Measurements from ENCODE around the gene GIGYF2. TPM values are rescaled to one million over a fixed set of nuclear protein-coding genes. Genes with fewer than 3 reads are reported as not detected.

The GIGYF2 gene
- polyA plus RNA-seq, 2 of the 4 experiments (the other 2 are of a cell fraction), result 31.2 to 46.3 TPM

DNA sequence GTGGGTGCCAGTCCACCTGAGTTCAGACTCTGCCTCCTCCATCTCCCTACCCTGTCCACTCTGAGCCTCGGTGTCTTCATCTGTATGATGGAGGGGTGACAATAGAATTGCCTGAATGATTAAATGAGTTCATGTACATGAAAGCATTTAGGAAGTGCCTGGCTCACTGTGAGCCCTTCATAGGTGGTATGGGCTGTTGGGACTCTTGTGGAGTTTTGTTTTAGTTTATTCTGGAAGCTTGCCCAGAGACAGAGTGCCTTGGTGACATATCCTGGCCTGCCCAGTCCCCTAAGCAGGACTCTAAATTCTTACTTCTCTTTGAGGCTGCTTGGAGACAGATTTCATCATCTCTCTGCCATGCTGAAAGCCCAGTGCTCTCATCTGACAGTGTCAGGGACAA is 24.5 kb upstream of the GIGYF2 start:
- CTCF ChIA-PET, result interaction anchor here (1.1 to 1.7 kb wide), 2 partner anchors 67 to 249 kb away, joined by 3 read pairs; no protein-coding TSS in a partner anchor
- Histone ChIP-seq H3K27ac (no peak overlapping the region), H3K4me3 (no peak overlapping the region), H3K4me2 (no peak overlapping the region), H3K9me3 (no peaks in the 10 kb centered on the region), H3K4me1 (peaks cover 10% of the 10 kb centered on the region; the same call in 2 of the 3 replicates)
- POLR2A ChIA-PET, result no interaction called here
- FAIRE-seq (no peak), ATAC-seq (no peak; a peak in 1 of 6 replicates), DNase-seq (ENCODE audit: low read depth in 1 of 2, low spot score in 1 of 2) (no peak)
- TF ChIP-seq GATA3 (IDR thresholded peaks at IDR 0.05; ENCODE audit: borderline replicate concordance) (no peak), SREBF2 (IDR thresholded peaks at IDR 0.05) (no peak), HOXB13 (CRISPR knock-in tag; IDR thresholded peaks at IDR 0.05; ENCODE audit: low read depth) (no peak), BHLHE40 (IDR thresholded peaks at IDR 0.05; ENCODE audit: low read depth, low read length) (no peak), POLR2AphosphoS2 (conservative IDR thresholded peaks at IDR 0.05; ENCODE audit: low read length) (no peak)
- WGBS (ENCODE audit: missing lambda C conversion rate), result 50% methylated on average over 1 of the region's 1 CpG

DNA sequence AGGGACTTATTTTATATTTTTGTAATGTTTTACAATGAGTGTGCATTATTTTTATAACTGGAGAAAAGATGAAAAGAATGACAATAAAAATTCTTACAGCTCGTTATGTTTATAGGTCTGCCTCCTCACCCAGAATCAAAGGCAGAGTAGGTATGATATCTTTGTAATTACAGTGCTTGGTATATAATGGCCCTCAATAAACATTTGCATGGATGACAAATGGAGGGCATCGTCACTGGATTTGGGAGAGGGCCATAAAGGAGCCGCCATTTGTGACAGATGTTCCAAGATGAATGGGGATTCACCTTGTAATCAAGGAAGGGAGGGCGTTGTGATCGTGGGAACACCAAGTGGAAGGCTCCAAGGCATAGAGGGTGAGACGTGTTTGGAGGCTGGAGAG is 22.6 kb upstream of the GIGYF2 start:
- no peak for FAIRE-seq
- Histone ChIP-seq H3K4me3 (no peak overlapping the region), H3K9me3 (no peaks in the 10 kb centered on the region), H3K27ac (no peak overlapping the region), H3K4me1 (peaks cover 10% of the 10 kb centered on the region; the same call in 2 of the 3 replicates), H3K4me2 (no peak overlapping the region)
- ChIA-PET POLR2A (interaction anchor here (0.6 kb wide), 1 partner anchor 68 kb away, joined by 3 read pairs; no protein-coding TSS in a partner anchor), CTCF (interaction anchor here (1.7 kb wide), 1 partner anchor 69 kb away, joined by 3 read pairs; no protein-coding TSS in a partner anchor)
- TF ChIP-seq, protein P1, sequence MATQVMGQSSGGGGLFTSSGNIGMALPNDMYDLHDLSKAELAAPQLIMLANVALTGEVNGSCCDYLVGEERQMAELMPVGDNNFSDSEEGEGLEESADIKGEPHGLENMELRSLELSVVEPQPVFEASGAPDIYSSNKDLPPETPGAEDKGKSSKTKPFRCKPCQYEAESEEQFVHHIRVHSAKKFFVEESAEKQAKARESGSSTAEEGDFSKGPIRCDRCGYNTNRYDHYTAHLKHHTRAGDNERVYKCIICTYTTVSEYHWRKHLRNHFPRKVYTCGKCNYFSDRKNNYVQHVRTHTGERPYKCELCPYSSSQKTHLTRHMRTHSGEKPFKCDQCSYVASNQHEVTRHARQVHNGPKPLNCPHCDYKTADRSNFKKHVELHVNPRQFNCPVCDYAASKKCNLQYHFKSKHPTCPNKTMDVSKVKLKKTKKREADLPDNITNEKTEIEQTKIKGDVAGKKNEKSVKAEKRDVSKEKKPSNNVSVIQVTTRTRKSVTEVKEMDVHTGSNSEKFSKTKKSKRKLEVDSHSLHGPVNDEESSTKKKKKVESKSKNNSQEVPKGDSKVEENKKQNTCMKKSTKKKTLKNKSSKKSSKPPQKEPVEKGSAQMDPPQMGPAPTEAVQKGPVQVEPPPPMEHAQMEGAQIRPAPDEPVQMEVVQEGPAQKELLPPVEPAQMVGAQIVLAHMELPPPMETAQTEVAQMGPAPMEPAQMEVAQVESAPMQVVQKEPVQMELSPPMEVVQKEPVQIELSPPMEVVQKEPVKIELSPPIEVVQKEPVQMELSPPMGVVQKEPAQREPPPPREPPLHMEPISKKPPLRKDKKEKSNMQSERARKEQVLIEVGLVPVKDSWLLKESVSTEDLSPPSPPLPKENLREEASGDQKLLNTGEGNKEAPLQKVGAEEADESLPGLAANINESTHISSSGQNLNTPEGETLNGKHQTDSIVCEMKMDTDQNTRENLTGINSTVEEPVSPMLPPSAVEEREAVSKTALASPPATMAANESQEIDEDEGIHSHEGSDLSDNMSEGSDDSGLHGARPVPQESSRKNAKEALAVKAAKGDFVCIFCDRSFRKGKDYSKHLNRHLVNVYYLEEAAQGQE (IDR thresholded peaks at IDR 0.05), result no peak
- TF ChIP-seq RNF2 (IDR thresholded peaks at IDR 0.05; ENCODE audit: borderline replicate concordance, low read depth), result no peak
- TF ChIP-seq MAZ (IDR thresholded peaks at IDR 0.05; ENCODE audit: borderline replicate concordance, low read depth, low read length), result no peak
- TF ChIP-seq, protein P2, sequence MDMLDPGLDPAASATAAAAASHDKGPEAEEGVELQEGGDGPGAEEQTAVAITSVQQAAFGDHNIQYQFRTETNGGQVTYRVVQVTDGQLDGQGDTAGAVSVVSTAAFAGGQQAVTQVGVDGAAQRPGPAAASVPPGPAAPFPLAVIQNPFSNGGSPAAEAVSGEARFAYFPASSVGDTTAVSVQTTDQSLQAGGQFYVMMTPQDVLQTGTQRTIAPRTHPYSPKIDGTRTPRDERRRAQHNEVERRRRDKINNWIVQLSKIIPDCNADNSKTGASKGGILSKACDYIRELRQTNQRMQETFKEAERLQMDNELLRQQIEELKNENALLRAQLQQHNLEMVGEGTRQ (IDR thresholded peaks at IDR 0.05), result no peak
- TF ChIP-seq EHF (CRISPR knock-in tag; IDR thresholded peaks at IDR 0.05), result no peak
- WGBS (ENCODE audit: missing lambda C conversion rate), result 65% methylated on average over 6 of the region's 6 CpGs
- no peak for DNase-seq (ENCODE audit: low read depth in 1 of 2, low spot score in 1 of 2)
- ATAC-seq, result no peak

DNA sequence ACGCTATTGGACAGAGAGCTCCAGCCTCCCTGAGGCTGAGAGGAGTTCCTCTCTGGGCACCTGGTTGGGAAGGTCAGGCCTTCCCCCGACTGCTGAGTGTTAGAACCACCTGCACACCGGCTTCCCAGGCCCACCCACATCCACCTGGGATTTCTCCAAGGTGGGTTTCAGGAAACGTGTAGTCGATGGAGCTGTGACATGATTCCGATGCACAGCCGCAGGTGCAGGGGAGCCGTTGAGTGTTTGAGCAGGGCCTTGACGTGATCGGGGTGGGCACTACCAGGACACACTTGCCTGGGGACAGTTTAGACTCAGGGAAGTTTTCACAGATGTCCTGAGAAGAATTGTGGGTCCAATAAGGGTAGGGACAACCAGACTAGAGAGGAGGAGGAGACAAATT is 21.8 kb upstream of the GIGYF2 start:
- TF ChIP-seq HOXA7 (CRISPR knock-in tag; IDR thresholded peaks at IDR 0.05), result no peak
- TF ChIP-seq, protein P2 (IDR thresholded peaks at IDR 0.05), result no peak
- TF ChIP-seq EHF (CRISPR knock-in tag; IDR thresholded peaks at IDR 0.05), result no peak
- TF ChIP-seq ZNF302 (CRISPR knock-in tag; IDR thresholded peaks at IDR 0.05), result no peak
- no peak for TF ChIP-seq EHMT2 (IDR thresholded peaks at IDR 0.05; ENCODE audit: low read depth)
- TF ChIP-seq ZSCAN20 (CRISPR knock-in tag; IDR thresholded peaks at IDR 0.05), result no peak
- TF ChIP-seq RNF2 (IDR thresholded peaks at IDR 0.05; ENCODE audit: borderline replicate concordance, low read depth), result no peak
- TF ChIP-seq FOSL2 (IDR thresholded peaks at IDR 0.05), result no peak
- no peak for TF ChIP-seq FOSL2 (CRISPR knock-in tag; IDR thresholded peaks at IDR 0.05)
- no peak for TF ChIP-seq JUN (IDR thresholded peaks at IDR 0.05)
- no peak for TF ChIP-seq RAD21 (conservative IDR thresholded peaks at IDR 0.05 in 1 of 2, IDR thresholded peaks at IDR 0.05 in 1 of 2)
- TF ChIP-seq, protein P3, sequence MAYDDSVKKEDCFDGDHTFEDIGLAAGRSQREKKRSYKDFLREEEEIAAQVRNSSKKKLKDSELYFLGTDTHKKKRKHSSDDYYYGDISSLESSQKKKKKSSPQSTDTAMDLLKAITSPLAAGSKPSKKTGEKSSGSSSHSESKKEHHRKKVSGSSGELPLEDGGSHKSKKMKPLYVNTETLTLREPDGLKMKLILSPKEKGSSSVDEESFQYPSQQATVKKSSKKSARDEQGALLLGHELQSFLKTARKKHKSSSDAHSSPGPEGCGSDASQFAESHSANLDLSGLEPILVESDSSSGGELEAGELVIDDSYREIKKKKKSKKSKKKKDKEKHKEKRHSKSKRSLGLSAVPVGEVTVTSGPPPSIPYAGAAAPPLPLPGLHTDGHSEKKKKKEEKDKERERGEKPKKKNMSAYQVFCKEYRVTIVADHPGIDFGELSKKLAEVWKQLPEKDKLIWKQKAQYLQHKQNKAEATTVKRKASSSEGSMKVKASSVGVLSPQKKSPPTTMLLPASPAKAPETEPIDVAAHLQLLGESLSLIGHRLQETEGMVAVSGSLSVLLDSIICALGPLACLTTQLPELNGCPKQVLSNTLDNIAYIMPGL (CRISPR knock-in tag; IDR thresholded peaks at IDR 0.05; ENCODE audit: borderline replicate concordance), result no peak
- no peak for TF ChIP-seq RCOR1 (IDR thresholded peaks at IDR 0.05; ENCODE audit: low read depth, low read length)
- no peak for TF ChIP-seq NPAS2 (CRISPR knock-in tag; IDR thresholded peaks at IDR 0.05; ENCODE audit: borderline replicate concordance)
- no peak for TF ChIP-seq TP53 (CRISPR knock-in tag; IDR thresholded peaks at IDR 0.05)
- TF ChIP-seq, protein P4, sequence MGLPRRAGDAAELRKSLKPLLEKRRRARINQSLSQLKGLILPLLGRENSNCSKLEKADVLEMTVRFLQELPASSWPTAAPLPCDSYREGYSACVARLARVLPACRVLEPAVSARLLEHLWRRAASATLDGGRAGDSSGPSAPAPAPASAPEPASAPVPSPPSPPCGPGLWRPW (IDR thresholded peaks at IDR 0.05), result no peak
- FAIRE-seq, result no peak
- CTCF ChIA-PET, result no interaction called here
- peak in 1 of 2 experiments; percentile 43; a peak in 1 of 6 replicates for ATAC-seq
- POLR2A ChIA-PET, result interaction anchor here (0.6 kb wide), 1 partner anchor 69 kb away, joined by 3 read pairs; no protein-coding TSS in a partner anchor
- DNase-seq (ENCODE audit: low read depth in 1 of 2, low spot score in 1 of 2), result no peak
- Histone ChIP-seq H3K4me3 (no peak overlapping the region), H3K4me2 (no peak overlapping the region), H3K9me3 (no peaks in the 10 kb centered on the region), H3K27ac (no peak overlapping the region), H3K4me1 (peaks cover 6% of the 10 kb centered on the region; the same call in 2 of the 3 replicates)
- 78% methylated on average over 10 of the region's 10 CpGs for WGBS (ENCODE audit: missing lambda C conversion rate)

Data from A549 (cell line).